Stimulated activated naive CD8-positive, alpha-beta T cell treated with anti-CD3 and anti-CD28 coated beads, Interleukin-15, Interleukin-2, amounts not matched to agents 100 U/mL and 50 U/mL, for 24 hours (primary cell): ENCODE data around the gene CLTA.
"Not testable (repeated sequence)": the region's sequence is repeated elsewhere in the genome, so short reads cannot be mapped to it uniquely, and the experiment has no call there.

Experiments used
- ATAC-seq: fragments of 150-1000 bp; cut with Tn5 transposase; one replicate; pipeline ENCODE4 v1.10.0; 2021
- DNase-seq: peaks from one replicate; pipeline ENCODE4 v3.0.0; 2021

Gene CLTA

DNA sequence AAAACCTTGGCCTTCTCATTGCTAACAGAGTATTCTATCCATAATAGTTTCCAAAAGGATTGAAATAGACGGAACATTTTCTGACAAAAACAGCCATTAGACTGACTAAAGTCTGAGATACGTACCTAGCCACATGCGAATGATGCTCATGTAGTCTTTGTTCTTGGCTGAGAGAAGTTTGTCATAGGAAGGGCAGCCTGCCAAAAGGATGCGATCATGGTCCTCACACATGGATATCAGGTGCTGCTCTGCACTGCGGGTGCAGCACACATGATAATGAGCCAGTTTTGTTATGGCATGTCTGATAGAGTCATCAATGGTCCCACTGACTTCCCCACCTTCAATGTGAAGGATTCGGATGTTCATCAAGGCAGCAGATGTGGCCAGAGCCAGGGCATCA is 55.2 kb downstream of the CLTA start:
- ATAC-seq (no peak), DNase-seq (no peak)

DNA sequence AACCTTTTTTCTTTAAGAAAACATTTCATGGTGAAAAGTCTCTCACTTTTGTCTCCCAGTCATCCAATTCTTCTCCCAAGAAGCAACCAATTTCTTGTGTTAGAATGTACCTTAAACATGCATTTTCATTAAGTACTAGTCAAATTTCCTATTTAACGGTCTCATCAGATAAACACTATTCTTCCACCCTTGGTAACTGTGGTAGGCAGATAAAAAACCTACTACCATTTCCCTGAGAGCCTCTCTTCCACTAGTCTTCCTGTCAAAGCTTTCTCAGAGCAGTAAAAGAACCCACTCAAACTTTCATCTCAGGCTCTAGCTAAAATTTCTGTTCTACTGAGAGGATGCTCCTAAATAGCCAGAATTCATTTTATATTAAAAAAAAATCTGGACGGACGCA is 56.6 kb downstream of the CLTA start:
- DNase-seq (no peak), ATAC-seq (no peak)

DNA sequence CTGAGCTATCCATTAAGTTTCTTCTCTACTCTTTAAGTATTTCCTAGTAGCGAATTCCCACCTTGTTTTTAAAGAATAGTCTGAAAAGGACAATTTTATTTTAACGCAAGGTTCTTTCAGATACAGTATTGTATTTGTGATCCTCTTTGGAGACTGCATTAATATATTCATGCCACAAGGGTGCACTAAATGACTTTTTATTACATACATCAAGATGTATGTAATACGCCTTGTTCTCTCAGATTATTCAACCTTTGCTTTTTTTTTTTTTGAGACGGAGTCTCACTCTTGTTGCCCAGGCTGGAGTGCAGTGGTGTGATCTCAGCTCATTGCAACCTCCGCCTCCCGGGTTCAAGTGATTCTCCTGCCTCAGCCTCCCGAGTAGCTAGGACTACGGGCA is 57.3 kb downstream of the CLTA start:
- peak; percentile 63 for ATAC-seq
- not testable (repeated sequence) for DNase-seq

DNA sequence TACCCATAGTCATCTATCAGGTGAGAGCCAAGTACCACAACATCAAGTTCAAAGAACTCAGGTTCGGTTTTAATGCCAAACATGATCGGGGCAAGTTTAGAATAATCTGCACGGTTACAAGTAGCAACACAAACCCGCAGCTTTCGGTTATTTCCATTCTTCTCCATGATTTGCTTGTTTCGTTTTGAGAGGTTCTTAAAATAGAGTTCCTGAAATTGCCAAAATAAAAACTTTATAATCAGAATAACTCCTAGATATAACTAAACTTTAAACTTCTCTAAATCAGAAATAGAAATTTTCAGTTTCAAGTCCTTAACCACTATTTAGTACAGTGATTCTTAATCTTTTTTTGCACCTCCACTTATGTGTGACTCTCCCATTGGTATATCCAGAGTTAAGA is 58.5 kb downstream of the CLTA start:
- DNase-seq: no peak
- ATAC-seq: no peak

DNA sequence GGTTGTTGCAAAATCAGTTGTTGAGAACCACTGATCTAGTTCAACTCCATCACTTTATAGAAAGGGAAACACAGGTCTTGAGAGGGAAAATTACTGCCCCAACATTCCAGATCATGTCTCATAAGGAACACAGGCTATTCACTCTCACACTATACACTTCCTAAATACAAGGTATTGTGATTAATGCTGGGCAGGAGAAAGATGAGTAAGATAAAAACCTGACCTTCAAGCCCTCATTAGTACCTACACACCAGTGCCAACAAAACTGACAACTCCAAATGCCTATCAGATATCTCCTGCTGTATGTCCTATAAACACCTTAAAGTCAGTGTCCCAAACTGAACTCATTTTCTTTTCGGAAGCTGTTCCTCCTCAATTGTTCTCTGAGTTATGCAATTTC is 59.4 kb downstream of the CLTA start:
- no peak for ATAC-seq
- DNase-seq: no peak

DNA sequence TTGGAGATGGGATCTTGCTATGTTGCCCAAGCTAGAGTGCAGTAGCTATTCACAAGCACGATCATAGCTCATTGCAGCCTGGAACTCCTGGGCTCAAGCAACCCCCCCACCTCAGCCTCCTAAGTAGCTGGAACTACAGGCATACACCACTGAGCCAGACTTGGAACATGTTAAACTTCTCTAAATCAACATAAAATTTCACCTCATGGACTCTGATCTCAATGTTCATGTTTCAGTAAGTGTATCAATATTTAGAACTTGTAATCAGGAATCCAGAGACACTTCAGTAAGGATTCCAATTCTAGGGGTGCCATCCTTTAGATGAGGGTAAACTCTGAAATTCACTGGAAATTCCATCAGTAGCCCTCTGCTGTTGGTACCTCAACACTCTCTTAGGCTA is 60.7 kb downstream of the CLTA start:
- no peak for DNase-seq
- ATAC-seq: no peak

DNA sequence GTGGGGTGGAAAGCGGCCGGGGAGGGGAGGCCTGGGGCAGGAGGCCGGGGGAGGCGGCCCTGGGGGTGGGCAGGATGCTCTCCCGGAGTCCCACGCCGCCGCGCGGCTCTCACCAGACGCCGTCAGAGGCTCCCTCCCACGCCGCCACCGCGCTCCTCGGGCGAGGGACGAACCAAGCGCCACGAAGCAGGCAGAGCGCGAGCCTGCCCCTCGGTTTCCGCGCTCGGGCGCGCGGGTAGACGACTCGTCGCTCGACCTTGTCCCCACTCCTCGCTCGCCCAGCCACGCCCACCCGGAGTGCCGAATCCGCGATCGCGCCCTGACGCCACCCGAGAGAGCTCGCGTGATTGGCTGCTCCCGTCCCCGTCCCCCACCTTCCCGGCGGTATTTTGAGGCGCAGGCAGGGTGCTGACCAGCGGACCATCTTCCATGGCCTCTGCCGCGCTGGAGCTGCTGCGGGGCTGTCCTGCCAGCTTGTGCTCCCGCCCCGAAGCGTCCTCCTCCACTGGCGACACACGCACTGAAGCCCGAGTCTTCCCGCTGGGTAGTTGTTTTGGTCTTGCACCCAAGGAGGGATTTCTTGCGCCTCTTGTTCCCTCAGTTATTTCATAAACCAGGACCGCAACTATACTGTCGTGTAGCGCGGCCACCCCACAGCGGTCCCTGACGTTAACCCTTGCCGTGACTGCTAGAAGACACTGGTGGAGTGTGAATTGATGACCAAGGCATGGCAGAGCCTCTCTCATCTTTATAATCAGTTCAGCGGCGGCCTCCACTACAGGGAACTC is 67.7 kb downstream of the CLTA start, which contains the start of gene GNE:
GNE (minus strand) TSS at position 241 of the 788 bp plus-strand sequence. CDS start 9,093 bp downstream, outside the sequence.
- DNase-seq: peak; percentile 99
- ATAC-seq: peak; percentile 91

DNA sequence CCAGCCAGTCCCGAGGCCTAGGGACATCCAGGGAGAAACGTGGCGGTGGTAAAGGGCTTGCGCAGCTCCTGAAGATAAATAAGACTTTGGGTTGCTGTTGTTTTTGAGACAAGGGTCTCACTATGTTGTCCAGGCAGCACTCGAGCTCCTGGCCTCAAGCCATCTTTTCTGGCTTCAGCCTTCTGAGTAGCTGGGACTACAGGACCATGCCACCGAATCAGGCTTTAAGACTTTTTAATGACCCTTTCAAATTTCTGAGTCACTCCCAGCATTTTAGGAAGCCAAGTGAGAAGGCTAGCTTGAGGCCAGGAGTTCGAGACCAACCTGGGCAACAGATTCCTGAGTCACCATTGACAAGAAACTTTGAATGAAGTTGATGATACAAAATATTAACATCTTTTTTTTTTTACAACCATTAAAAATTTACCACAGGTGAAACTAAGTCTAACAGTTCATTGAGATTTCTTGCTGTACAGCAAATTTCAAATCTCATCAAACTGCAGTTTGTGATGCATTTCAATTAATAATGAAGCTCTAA is 68.3 kb downstream of the CLTA start:
- ATAC-seq: no peak
- no peak for DNase-seq
